ENCODE data around the gene NRDC. TPM values are rescaled to one million over a fixed set of nuclear protein-coding genes. Genes with fewer than 3 reads are reported as not detected.

Gene NRDC
- total and polyA plus RNA-seq, 9 of the 15 experiments (the other 6 are each of a cell fraction or from before 2014, with no cell fraction given) = 102 to 371 (median 201) TPM

- Histone ChIP-seq H3K79me2 (ENCODE audit: control insufficient read depth, insufficient read depth, low read length) (no peaks in the 10 kb centered on the region), H3K4me3 (no peak overlapping the region), H3K4me2 (ENCODE audit: insufficient read depth, low read length) (no peak overlapping the region), H2AFZ (ENCODE audit: low read depth, low read length) (no peak overlapping the region), H4K20me1 (replicated peaks; ENCODE audit: control insufficient read depth, insufficient read depth, low read length) (no peaks in the 10 kb centered on the region), H3K9me3 (replicated peaks; ENCODE audit: control insufficient read depth, insufficient read depth, low read depth, low read length) (no peaks in the 10 kb centered on the region), H3K9ac (ENCODE audit: insufficient read depth in 1 of 2, low read depth in 2 of 2, low read length in 2 of 2) (no peak overlapping the region), H3K27ac (ENCODE audit: extremely low read depth, low read depth, low read length) (no peak overlapping the region), H3K9me1 (ENCODE audit: control insufficient read depth, insufficient read depth, low read length) (no peaks in the 10 kb centered on the region), H3K36me3 (ENCODE audit: control insufficient read depth, insufficient read depth, low read length) (peaks cover 100% of the 10 kb centered on the region), H3K27me3 (ENCODE audit: control insufficient read depth in 2 of 2, insufficient read depth in 2 of 2, low read length in 2 of 2) (no peaks in the 10 kb centered on the region), H3K4me1 (replicated peaks in 1 of 2; ENCODE audit: control insufficient read depth in 2 of 2, insufficient read depth in 2 of 2, low read length in 2 of 2) (no peaks in the 10 kb centered on the region)
- in situ Hi-C loops (cut with MboI) = no loop called here
- FAIRE-seq (no peak), DNase-seq (ENCODE audit: extremely low read depth in 1 of 4, low spot score in 3 of 4) (no peak), ATAC-seq (peak; percentile 10)
- CTCF ChIA-PET (ENCODE audit: low intra/inter-chr PET ratio) = no interaction called here
- POLR2A ChIA-PET = interaction anchor here (0.6 to 2.3 kb wide), 9 partner anchors 8 to 243 kb away, joined by 3 to 10 read pairs (median 4); no protein-coding TSS in a partner anchor
- 98% methylated on average over 6 of the region's 6 CpGs for WGBS (ENCODE audit: insufficient coverage, low coverage, missing lambda C conversion rate)
- intact Hi-C loops (cut with micrococcal nuclease) = loop anchor here (10.0 kb wide), 1 partner anchor 214 kb away; no protein-coding TSS in a partner anchor
- TF ChIP-seq GABPB1 (CRISPR knock-in tag; IDR thresholded peaks at IDR 0.05) (no peak), SUPT5H (IDR thresholded peaks at IDR 0.05) (peak; percentile 55; the same call in 1 of the 2 replicates), POLR2B (IDR thresholded peaks at IDR 0.05; ENCODE audit: low read depth, partially characterized antibody) (peak; percentile 48), E2F4 (CRISPR knock-in tag; IDR thresholded peaks at IDR 0.05; ENCODE audit: low read depth) (0 out of 2 replicates have a peak, but pooled peaks have one; percentile 25), POLR2A (conservative IDR thresholded peaks at IDR 0.05) (peak; percentile 43)
- BruUV-seq (replicated peaks) = no TSS peak
Observed at GRCh38 chr1:51790385-51790784, 88.1 kb downstream of the NRDC start.

- WGBS (ENCODE audit: insufficient coverage, low coverage, missing lambda C conversion rate) = 53% methylated on average over 1 of the region's 1 CpG
- TF ChIP-seq KLF10 (CRISPR knock-in tag; IDR thresholded peaks at IDR 0.05) (0 out of 2 replicates have a peak, but pooled peaks have one; percentile 6), EWSR1 (IDR thresholded peaks at IDR 0.05; ENCODE audit: borderline replicate concordance, low read depth, partially characterized antibody) (peak; percentile 63), POLR2A (conservative IDR thresholded peaks at IDR 0.05) (peak; percentile 65), NR2C1 (IDR thresholded peaks at IDR 0.05) (no peak), NR2C1 (tag; IDR thresholded peaks at IDR 0.05) (no peak), HCFC1 (IDR thresholded peaks at IDR 0.05; ENCODE audit: low read depth, low read length) (no peak), MCM5 (IDR thresholded peaks at IDR 0.05; ENCODE audit: low read depth) (no peak), POLR2B (IDR thresholded peaks at IDR 0.05; ENCODE audit: low read depth, partially characterized antibody) (peak; percentile 54)
- TF ChIP-seq, protein P1, sequence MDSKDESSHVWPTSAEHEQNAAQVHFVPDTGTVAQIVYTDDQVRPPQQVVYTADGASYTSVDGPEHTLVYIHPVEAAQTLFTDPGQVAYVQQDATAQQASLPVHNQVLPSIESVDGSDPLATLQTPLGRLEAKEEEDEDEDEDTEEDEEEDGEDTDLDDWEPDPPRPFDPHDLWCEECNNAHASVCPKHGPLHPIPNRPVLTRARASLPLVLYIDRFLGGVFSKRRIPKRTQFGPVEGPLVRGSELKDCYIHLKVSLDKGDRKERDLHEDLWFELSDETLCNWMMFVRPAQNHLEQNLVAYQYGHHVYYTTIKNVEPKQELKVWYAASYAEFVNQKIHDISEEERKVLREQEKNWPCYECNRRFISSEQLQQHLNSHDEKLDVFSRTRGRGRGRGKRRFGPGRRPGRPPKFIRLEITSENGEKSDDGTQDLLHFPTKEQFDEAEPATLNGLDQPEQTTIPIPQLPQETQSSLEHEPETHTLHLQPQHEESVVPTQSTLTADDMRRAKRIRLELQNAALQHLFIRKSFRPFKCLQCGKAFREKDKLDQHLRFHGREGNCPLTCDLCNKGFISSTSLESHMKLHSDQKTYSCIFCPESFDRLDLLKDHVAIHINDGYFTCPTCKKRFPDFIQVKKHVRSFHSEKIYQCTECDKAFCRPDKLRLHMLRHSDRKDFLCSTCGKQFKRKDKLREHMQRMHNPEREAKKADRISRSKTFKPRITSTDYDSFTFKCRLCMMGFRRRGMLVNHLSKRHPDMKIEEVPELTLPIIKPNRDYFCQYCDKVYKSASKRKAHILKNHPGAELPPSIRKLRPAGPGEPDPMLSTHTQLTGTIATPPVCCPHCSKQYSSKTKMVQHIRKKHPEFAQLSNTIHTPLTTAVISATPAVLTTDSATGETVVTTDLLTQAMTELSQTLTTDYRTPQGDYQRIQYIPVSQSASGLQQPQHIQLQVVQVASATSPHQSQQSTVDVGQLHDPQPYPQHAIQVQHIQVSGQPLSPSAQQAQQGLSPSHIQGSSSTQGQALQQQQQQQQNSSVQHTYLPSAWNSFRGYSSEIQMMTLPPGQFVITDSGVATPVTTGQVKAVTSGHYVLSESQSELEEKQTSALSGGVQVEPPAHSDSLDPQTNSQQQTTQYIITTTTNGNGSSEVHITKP (IDR thresholded peaks at IDR 0.05; ENCODE audit: partially characterized antibody) = no peak
Observed at GRCh38 chr1:51789342-51789741, 89.2 kb downstream of the NRDC start.

More at GRCh38 chr1:51789342-51789741, 89.2 kb downstream of the NRDC start:
- intact Hi-C loops (cut with micrococcal nuclease) (no loop called here), in situ Hi-C loops (cut with MboI) (no loop called here)
- no peaks in the 10 kb centered on the region for H4K20me1 ChIP-seq (replicated peaks; ENCODE audit: control insufficient read depth, insufficient read depth, low read length)
- no peak overlapping the region for H3K9ac ChIP-seq (ENCODE audit: insufficient read depth in 1 of 2, low read depth in 2 of 2, low read length in 2 of 2)
- BruUV-seq (replicated peaks) = no TSS peak
- H3K36me3 ChIP-seq (ENCODE audit: control insufficient read depth, insufficient read depth, low read length) = peaks cover 100% of the 10 kb centered on the region
- no peak overlapping the region for H3K4me2 ChIP-seq (ENCODE audit: insufficient read depth, low read length)
- no peaks in the 10 kb centered on the region for H3K79me2 ChIP-seq (ENCODE audit: control insufficient read depth, insufficient read depth, low read length)
- no peaks in the 10 kb centered on the region for H3K4me1 ChIP-seq (replicated peaks in 1 of 2; ENCODE audit: control insufficient read depth in 2 of 2, insufficient read depth in 2 of 2, low read length in 2 of 2)
- no peak overlapping the region for H3K27ac ChIP-seq (ENCODE audit: extremely low read depth, low read depth, low read length)
- H2AFZ ChIP-seq (ENCODE audit: low read depth, low read length) = no peak overlapping the region
- H3K9me3 ChIP-seq (replicated peaks; ENCODE audit: control insufficient read depth, insufficient read depth, low read depth, low read length) = no peaks in the 10 kb centered on the region
- POLR2A ChIA-PET = interaction anchor here (1.0 to 2.3 kb wide), 5 partner anchors 7 to 86 kb away, joined by 4 to 10 read pairs (median 6); no protein-coding TSS in a partner anchor
- FAIRE-seq (no peak), ATAC-seq (no peak), DNase-seq (ENCODE audit: extremely low read depth in 1 of 4, low spot score in 3 of 4) (no peak)
- no peak overlapping the region for H3K4me3 ChIP-seq
- H3K9me1 ChIP-seq (ENCODE audit: control insufficient read depth, insufficient read depth, low read length) = no peaks in the 10 kb centered on the region
- CTCF ChIA-PET (ENCODE audit: low intra/inter-chr PET ratio) = no interaction called here
- no peaks in the 10 kb centered on the region for H3K27me3 ChIP-seq (ENCODE audit: control insufficient read depth in 2 of 2, insufficient read depth in 2 of 2, low read length in 2 of 2)
